DMS 273 (cell line): ENCODE data around the gene AKT1.
A peak's percentile ranks its signal among the peaks of the same experiment; 100 is the strongest.

Experiments
- DNase-seq: peaks from one replicate; lab custom pipeline; 2025; ENCODE audit not compliant: unreplicated experiment; lab: John Stamatoyannopoulos, UW

Gene AKT1

DNA sequence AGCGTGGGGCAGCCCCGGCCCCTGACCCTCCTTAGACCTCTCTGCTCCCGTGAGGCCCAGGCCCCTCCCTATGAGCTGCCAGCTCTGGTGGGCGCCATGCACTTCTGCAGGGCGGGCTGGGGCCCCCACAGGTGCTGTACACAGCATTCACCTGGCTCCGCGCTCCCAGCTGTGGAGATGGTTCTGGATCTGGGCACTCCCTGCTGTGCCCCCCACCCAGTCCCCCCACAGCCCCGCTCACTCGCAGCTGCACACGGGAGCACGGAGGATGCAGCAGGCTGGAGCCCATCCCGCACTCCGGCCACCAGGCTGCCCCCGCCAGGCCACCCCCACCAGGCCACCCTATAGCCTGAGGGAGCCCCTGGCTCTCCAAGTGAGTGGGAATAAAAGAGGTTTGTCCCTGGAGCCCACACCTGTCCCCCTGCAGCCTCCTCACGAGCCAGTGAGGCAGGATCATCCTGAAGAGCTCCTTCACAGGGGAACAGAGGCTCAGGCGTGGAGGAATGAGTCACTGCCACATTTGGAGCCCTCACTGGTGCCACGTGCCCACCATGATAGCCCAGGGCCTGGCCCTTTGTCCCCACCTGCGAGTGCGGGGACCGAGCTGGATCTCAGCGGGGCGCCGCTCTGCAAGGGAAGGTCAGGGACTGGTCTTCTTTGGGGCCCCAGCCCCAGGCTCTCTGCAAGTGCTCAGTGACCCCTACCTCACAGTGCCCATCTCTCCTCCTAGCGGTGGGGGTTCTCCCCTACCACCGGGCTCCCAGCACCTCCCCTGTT lies 69.6 kb downstream of the AKT1 start:
- no peak for DNase-seq

DNA sequence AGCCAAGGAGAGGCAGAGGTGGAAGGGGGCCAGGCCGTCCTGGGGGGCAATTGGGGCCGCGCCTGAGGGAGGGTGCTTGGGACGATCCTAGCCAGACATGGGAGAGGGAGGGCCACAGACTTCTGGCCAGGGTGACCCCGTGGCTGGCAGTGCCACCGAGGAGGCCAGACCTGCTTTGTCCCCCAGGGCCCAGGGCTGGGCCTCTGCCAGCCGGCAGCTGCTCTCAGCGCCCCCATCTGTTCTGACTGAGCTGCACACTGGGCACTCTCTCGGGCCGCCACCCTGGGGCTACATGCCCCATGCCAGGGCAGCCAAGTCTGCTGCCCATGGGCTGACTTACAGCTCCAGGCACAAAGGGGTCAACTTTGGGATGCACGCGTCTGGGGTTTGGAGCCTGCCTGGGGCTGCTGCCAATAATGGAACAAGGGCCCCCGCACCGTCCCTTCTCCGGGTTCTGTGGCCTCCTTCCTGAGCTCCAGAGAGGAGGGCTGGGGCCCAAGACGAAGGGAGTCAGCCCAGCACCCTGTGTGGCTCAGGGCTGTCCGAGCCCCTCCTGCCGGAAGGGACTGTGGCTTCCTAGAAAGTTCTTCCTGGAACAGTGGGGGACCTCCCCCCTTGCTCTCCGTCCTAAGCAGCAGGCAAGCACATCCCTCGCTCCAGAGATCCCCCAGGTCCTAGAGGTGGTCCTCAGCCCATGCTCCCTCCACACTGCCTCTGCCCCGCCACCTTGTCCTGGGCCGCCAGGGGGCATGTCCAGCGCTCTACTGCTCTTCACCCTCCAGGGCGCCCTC lies 70.4 kb downstream of the AKT1 start:
- peak; percentile 77 for DNase-seq

DNA sequence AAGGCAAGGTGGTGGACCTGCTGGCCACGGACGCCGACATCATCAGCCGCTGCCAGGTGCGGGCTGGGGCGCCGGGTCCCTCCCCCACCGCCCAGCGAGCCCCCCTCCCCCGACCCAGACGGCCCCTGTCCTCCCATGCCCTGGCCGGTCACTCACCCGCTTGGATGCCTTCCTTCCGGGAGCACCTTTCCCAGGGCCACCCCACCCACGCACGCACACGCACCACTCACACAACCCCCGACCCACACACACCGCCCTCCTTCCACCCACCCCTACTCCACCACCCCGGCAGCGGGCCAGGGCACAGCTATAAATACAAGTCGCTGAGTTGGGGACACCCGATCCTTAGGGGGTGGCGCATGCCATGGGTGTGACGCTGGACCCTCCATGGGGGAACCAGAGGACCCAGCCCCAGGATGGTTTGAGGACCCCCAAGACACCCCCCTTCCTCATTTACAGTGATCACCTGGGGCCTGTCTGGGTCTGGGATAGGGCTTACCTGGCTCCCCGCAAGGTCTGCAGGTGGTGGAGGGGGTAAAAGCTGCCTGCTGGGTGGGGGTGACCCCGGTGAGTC lies 71.1 kb downstream of the AKT1 start:
- peak; percentile 61 for DNase-seq

DNA sequence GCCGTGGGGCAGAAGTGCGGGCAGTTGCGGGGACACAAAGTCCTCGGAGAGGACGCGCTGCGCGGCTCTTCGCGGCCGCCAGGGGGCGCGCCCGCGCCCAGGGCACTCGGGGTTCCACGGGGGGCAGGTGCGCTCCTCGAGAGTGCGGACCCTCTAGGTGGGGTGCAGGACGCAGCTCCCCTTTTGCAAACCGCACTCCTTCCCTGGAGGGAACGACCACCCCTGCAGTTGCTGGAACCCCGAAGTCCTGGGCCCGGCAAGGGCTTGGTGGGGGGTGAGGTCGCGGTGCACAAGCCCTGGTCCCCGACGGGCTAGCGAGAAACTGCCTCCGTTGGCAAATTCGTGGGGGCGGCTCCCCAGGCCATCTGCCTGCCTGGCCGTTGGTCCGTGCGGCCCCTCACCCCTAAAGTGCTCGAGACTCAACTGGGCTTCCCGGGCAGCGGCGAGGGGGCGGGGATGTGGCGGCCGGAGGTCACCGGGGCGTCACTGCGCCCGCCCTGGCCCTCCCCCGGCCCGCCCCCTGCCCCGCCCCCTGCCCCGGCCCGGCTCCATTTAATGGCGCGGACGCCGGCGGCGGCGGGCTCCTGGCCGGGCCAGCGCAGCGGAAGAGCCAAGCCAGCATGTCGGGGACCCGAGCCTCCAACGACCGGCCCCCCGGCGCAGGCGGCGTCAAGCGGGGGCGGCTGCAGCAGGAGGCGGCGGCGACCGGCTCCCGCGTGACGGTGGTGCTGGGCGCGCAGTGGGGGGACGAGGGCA lies 71.7 kb downstream of the AKT1 start, which contains the start of gene ADSS1:
ADSS1 (plus strand) TSS at position 579 of the 756 bp plus-strand sequence; CDS start at position 621, 42 bp downstream.
- peak; percentile 77 for DNase-seq

DNA sequence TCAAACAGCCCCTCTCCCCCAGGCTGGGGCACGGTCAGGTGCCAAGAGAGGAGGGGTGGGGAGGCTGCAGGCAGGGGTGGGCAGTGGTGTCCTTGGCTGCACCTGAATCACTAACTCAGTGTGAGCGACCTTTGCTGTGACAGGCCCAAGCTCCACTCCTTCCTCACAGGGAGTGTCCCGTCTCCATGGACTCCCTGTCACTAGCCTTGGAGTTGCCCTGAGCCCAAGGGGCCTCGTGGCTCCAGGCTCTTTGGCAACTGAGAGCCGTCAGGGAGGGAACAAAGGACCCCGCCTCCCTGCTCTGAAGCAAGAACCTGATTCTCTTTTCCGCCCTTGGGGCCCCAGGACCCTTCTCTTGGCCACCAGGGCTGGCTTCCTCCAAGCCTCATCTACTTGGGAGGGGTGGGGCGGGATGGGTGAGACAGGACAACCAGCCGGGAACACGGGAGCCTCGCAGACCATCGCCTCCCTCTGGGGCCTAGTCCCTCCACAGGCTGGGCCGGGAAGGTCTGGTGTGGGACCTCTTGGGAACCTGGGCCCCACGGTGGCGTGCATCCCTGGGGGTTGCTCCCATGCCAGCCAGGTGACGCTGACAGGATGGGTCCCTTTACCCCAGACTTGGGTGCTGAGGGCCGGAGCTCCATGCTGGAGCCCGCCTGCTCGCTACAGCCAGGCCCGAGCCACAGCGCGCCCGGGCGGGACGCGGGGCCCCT lies 72.5 kb downstream of the AKT1 start:
- DNase-seq = no peak

DNA sequence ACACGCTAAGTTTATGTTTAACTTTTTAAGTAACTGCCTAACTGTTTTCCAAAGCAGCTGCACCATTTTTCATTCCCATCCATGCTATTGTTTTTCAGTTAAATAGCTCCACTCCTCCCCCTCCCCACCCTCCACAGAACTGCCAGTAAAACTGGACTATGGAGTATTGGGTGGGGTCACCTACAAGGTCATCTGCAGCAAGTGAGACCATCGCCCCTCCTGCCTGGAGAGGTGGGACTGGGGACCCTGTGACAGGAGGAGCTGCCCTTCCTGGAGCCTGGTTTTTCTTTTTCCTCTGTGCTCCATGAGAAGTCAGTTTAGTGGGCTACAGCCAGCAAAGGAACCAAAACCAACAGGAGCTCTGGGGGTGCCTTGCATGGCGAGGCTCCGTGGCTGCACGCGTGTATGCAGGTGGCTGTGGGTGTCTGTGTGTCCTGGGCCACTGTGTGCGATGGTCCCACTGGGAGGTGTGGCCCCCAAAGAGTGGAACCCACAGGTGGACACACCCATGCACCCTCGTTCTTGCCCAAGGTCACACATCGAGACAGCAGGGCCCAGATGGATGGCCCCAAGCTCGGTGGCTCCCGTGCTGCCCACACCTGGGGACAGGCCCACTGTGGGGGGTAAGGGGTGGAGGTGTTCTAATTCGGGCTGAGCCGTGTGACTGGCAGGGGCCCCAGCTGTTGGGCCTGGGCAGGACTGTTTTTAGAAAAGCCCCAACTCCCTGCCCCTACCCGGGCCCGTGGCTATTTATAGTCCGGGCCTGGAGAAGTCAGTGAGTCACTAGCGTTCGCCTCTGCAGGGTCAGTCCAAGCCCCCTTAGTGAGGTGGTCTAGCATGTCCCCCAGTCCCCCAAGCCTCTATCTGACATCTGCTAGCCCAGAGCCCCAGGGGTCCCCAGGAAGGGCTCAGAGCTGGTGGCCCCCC lies 73.8 kb downstream of the AKT1 start:
- no peak for DNase-seq
